Gastroesophageal sphincter (tissue), 4 donors: ENCODE measurements around the gene VCP. TPM values are rescaled to one million over a fixed set of nuclear protein-coding genes. Genes with fewer than 3 reads are reported as not detected.

ENCODE experiments used
- ATAC-seq: fragments of 150-250 bp; one replicate; pipeline ENCODE4 v1.9.1; 2016; ENCODE audit warnings: mild to moderate bottlenecking, moderate library complexity
- H3K27ac ChIP-seq, 4 donors: fragments of 200-600 bp; sonication (generic) in 3 of 4; 1 replicate in 3 of 4; 2 replicates in 1 of 4; pipeline ENCODE4 v1.5.1; 2016 to 2019
- H3K27me3 ChIP-seq: fragments of 200-600 bp; sonication (generic); one replicate; pipeline ENCODE4 v1.5.1; 2019
- H3K36me3 ChIP-seq, 2 donors: fragments of 200-600 bp; sonication (generic); one replicate each; pipeline ENCODE4 v1.5.1; 2019; ENCODE audit warnings: control low read depth in 1 of 2
- H3K4me1 ChIP-seq, 3 donors: fragments of 200-600 bp; sonication (generic); 1 replicate in 2 of 3; 2 replicates in 1 of 3; pipeline ENCODE4 v1.5.1; 2016 to 2019; ENCODE audit warnings: control low read depth in 2 of 3
- H3K4me3 ChIP-seq, 2 donors: fragments of 200-600 bp; sonication (generic); one replicate each; pipeline ENCODE4 v1.5.1; 2019; ENCODE audit warnings: mild to moderate bottlenecking in 1 of 2, moderate library complexity in 1 of 2
- H3K9me3 ChIP-seq, 3 donors: fragments of 200-600 bp; sonication (generic); one replicate each; pipeline ENCODE4 v1.5.1; 2017 to 2019; ENCODE audit warnings: control low read depth in 2 of 3
- CTCF ChIP-seq, 4 experiments: fragments of 200-600 bp in 2 of 4; fragments of 450-650 bp in 2 of 4; sonication (generic) in 1 of 4; IDR thresholded peaks; one replicate each; pipeline ENCODE4 v1.5.1; 2017 to 2019; ENCODE audit warnings: antibody characterized with exemption in 4 of 4, mild to moderate bottlenecking in 2 of 4, moderate library complexity in 2 of 4
- EP300 ChIP-seq: sonication (generic); formaldehyde crosslinking; IDR thresholded peaks from one replicate; pipeline ENCODE4 v1.6.1; 2017; ENCODE audit warnings: antibody characterized with exemption, mild to moderate bottlenecking
- POLR2A ChIP-seq, 2 donors: fragments of 450-650 bp; IDR thresholded peaks; one replicate each; pipeline ENCODE4 v1.6.1; 2017; ENCODE audit warnings: antibody characterized with exemption in 2 of 2, mild to moderate bottlenecking in 2 of 2, moderate library complexity in 1 of 2
- POLR2AphosphoS5 ChIP-seq: sonication (generic); formaldehyde crosslinking; IDR thresholded peaks from one replicate; pipeline ENCODE4 v1.6.1; 2017; ENCODE audit warnings: antibody characterized with exemption
- WGBS, 2 donors: methylation state at CpG; one replicate each; pipeline ENCODE4 v1.1.5; 2018; ENCODE audit warnings: low coverage in 1 of 2; 5-methylcytosine and 5-hydroxymethylcytosine counted together
- total RNA-seq, 4 donors: library from RNA; depleted of rRNA; stranded (reverse); fragments of >200 nt; gene quantifications; one replicate each; pipeline ENCODE4 v1.1.0, GENCODE V29; 2016

Gene VCP
- total RNA-seq, 4 donors from 2014 or later: 136 to 200 (median 175) TPM

DNA sequence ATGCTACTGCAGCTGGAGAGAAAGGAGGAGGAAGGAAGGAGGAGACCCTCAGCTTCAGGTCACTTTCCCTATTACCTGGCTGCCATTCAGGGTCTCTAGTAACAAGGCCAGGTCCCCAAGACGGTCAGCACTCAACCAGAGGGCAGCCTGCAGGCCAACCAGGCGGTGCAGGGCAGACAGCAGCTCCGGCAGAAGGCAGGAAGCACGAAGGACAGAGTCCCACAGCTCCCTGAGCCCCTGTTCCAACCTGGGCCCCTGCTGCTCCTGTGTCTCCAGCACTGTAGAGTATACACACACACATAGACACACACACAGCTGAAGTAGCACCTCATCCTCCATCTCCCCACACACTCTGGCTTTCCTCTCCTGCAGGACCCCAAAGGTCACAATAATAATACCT, 5.6 kb upstream of the VCP start:
- no peaks in the 10 kb centered on the region for H3K9me3 ChIP-seq
- TF ChIP-seq CTCF (IDR thresholded peaks at IDR 0.05) (no peak), POLR2A (IDR thresholded peaks at IDR 0.05) (no peak), EP300 (no peak), POLR2AphosphoS5 (no peak)
- H3K4me3 ChIP-seq: no peak overlapping the region
- no peaks in the 10 kb centered on the region for H3K27me3 ChIP-seq
- peaks cover 0 to 26% (median 15%) of the 10 kb centered on the region in 3 donors for H3K4me1 ChIP-seq
- 47% methylated on average over 2 of the region's 4 CpGs; no CpG with 5 or more reads in 1 of the 2 donors for WGBS, 2 donors
- H3K36me3 ChIP-seq: peaks cover 0 to 20% of the 10 kb centered on the region in 2 donors
- H3K27ac ChIP-seq: no peak overlapping the region
- no peak for ATAC-seq

DNA sequence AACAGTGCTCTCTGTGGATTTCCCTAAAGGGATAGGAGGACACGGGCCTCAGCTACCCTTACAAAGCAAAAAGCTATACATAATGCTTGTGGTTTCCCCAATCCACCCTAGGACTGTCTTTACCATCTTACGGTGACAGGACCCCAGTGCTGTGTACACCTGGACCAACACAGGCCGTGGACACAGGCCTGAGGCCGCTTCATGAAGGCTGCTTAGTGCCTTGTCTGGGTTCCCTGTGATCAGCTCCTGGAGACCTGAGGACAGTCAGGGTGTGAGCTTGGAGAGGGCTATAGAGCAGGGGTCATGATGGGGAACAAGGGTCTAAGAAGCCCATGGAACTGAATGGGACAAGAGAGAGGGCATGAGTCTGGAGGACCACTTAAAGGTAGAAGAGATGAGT, 4.4 kb upstream of the VCP start:
- no peak for ATAC-seq
- no peak overlapping the region for H3K27ac ChIP-seq
- 100% methylated on average over 3 of the region's 4 CpGs; no CpG with 5 or more reads in 1 of the 2 donors for WGBS, 2 donors

GRCh38 chr9:35075358-35075757, 2.9 kb upstream of the VCP start:
- Histone ChIP-seq H3K27me3 (no peaks in the 10 kb centered on the region), H3K4me1 (peaks cover 4 to 35% (median 20%) of the 10 kb centered on the region in 3 donors), H3K9me3 (no peaks in the 10 kb centered on the region), H3K4me3 (no peak overlapping the region), H3K36me3 (peaks cover 0 to 20% of the 10 kb centered on the region in 2 donors), H3K27ac (no peak overlapping the region)
- WGBS, 2 donors: no CpG with 5 or more reads among the region's 4 CpGs
- no peak for ATAC-seq
- TF ChIP-seq CTCF (IDR thresholded peaks at IDR 0.05) (no peak), EP300 (no peak), POLR2A (IDR thresholded peaks at IDR 0.05) (no peak), POLR2AphosphoS5 (no peak)

More for the DNA sequence above, 4.4 kb upstream of the VCP start:
- H3K9me3 ChIP-seq: no peaks in the 10 kb centered on the region
- TF ChIP-seq POLR2AphosphoS5: no peak
- H3K4me3 ChIP-seq: no peak overlapping the region
- H3K27me3 ChIP-seq: no peaks in the 10 kb centered on the region
- H3K4me1 ChIP-seq: peaks cover 0 to 29% (median 15%) of the 10 kb centered on the region in 3 donors
- H3K36me3 ChIP-seq: peaks cover 0 to 20% of the 10 kb centered on the region in 2 donors

- TF ChIP-seq EP300 (no peak), POLR2AphosphoS5 (no peak), CTCF (IDR thresholded peaks at IDR 0.05) (no peak), POLR2A (IDR thresholded peaks at IDR 0.05) (no peak)
- peaks cover 4 to 39% (median 25%) of the 10 kb centered on the region in 3 donors for H3K4me1 ChIP-seq
- no peaks in the 10 kb centered on the region for H3K9me3 ChIP-seq
- no peak for ATAC-seq
- H3K36me3 ChIP-seq: peaks cover 0 to 20% of the 10 kb centered on the region in 2 donors
- no peak overlapping the region for H3K4me3 ChIP-seq
- no peak overlapping the region for H3K27ac ChIP-seq
- no peaks in the 10 kb centered on the region for H3K27me3 ChIP-seq
- WGBS, 2 donors: 86% methylated on average over 1 to 5 of the region's 8 CpGs
Observed at GRCh38 chr9:35074791-35075190, 2.4 kb upstream of the VCP start.

DNA sequence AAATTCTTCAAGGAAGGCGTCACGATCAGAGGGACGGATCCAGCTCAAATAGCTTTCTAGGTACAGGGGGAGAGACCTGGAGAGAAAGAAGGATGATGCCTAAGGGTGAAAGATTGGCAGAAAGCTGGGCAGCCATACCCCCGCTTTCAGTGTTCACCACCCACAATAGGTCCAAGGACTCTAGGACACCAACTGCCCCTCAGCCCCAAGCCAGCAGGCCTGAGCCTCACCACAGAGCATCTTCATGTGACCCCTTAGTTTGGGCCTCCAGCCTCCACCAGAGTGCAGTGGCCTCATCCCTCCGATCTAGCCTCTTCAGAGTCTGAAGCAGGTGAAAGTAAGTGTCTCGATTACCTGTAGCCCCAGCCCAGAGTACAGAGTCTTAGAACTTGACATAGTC, 1.7 kb upstream of the VCP start:
- no peak for ATAC-seq
- H3K36me3 ChIP-seq: peaks cover 0 to 20% of the 10 kb centered on the region in 2 donors
- H3K27ac ChIP-seq: no peak overlapping the region
- no peak overlapping the region for H3K4me3 ChIP-seq
- 90 to 100% methylated on average over 1 to 5 of the region's 6 CpGs for WGBS, 2 donors
- peaks cover 4 to 41% (median 27%) of the 10 kb centered on the region in 3 donors for H3K4me1 ChIP-seq
- no peaks in the 10 kb centered on the region for H3K27me3 ChIP-seq
- H3K9me3 ChIP-seq: no peaks in the 10 kb centered on the region
- TF ChIP-seq CTCF (IDR thresholded peaks at IDR 0.05): no peak
- TF ChIP-seq POLR2AphosphoS5: no peak
- TF ChIP-seq EP300: no peak
- TF ChIP-seq POLR2A (IDR thresholded peaks at IDR 0.05): no peak
